HG02884 (cell line): ENCODE results near the gene RNF207.

ENCODE experiments used
- ATAC-seq: cut with Tn5 transposase; IDR thresholded peaks from one replicate; pipeline ENCODE4 v1.9.1; 2021; ENCODE audit warnings: mild to moderate bottlenecking, moderate library complexity; ENCODE audit not compliant: unreplicated experiment

RNF207 gene

GRCh38 chr1:6205849-6206519 is at the start of gene RNF207:
RNF207 (plus strand) TSS chr1:6206119; CDS start chr1:6206536, 417 bp downstream.
- peak; percentile 61 for ATAC-seq

GRCh38 chr1:6157132-6157527 is 48.8 kb upstream of the RNF207 start:
- no peak for ATAC-seq

GRCh38 chr1:6157528-6158174 is 48.3 kb upstream of the RNF207 start:
- no peak for ATAC-seq

GRCh38 chr1:6158181-6158580 is 47.7 kb upstream of the RNF207 start:
- no peak for ATAC-seq

GRCh38 chr1:6162341-6162740 is 43.6 kb upstream of the RNF207 start:
- no peak for ATAC-seq

- no peak for ATAC-seq
Observed at GRCh38 chr1:6162773-6163172, 43.1 kb upstream of the RNF207 start.

- no peak for ATAC-seq
Observed at GRCh38 chr1:6163191-6163972, 42.5 kb upstream of the RNF207 start.

- ATAC-seq = no peak
Observed at GRCh38 chr1:6163973-6164617, 41.8 kb upstream of the RNF207 start.

GRCh38 chr1:6165027-6165426 is 40.9 kb upstream of the RNF207 start:
- ATAC-seq = no peak

- no peak for ATAC-seq
Observed at GRCh38 chr1:6165441-6165985, 40.4 kb upstream of the RNF207 start.

- no peak for ATAC-seq
Observed at GRCh38 chr1:6166221-6166620, 39.7 kb upstream of the RNF207 start.

- ATAC-seq = no peak
Observed at GRCh38 chr1:6166655-6167390, 39.1 kb upstream of the RNF207 start.

- no peak for ATAC-seq
Observed at GRCh38 chr1:6167391-6168303, 38.3 kb upstream of the RNF207 start.

GRCh38 chr1:6168947-6169586 is 36.9 kb upstream of the RNF207 start:
- ATAC-seq = no peak

GRCh38 chr1:6170116-6170741 is 35.7 kb upstream of the RNF207 start:
- ATAC-seq = no peak

- no peak for ATAC-seq
Observed at GRCh38 chr1:6170742-6171201, 35.1 kb upstream of the RNF207 start.

- ATAC-seq = no peak
Observed at GRCh38 chr1:6171548-6172124, 34.3 kb upstream of the RNF207 start.

GRCh38 chr1:6172549-6172948 is 33.4 kb upstream of the RNF207 start:
- no peak for ATAC-seq
